Endothelial cell (in vitro differentiated cells): ENCODE results near the gene CSNK1G3. TPM values are rescaled to one million over a fixed set of nuclear protein-coding genes. Genes with fewer than 3 reads are reported as not detected.

Source experiments
- DNase-seq: peaks from one replicate; pipeline ENCODE4 v3.0.0; 2021; ENCODE audit warnings: low spot score
- H3K27ac Mint-ChIP-seq: one replicate; pipeline ENCODE4 v1.8.0; 2021; ENCODE audit warnings: mixed read lengths, inconsistent platforms; ENCODE audit not compliant: unreplicated experiment
- H3K27me3 Mint-ChIP-seq: one replicate; pipeline ENCODE4 v1.8.0; 2021; ENCODE audit warnings: mild to moderate bottlenecking, moderate library complexity, mixed read lengths, inconsistent platforms; ENCODE audit not compliant: unreplicated experiment
- H3K36me3 Mint-ChIP-seq: one replicate; pipeline ENCODE4 v1.8.0; 2021; ENCODE audit warnings: mild to moderate bottlenecking, low read depth, mixed read lengths, inconsistent platforms; ENCODE audit not compliant: unreplicated experiment
- H3K4me1 Mint-ChIP-seq: one replicate; pipeline ENCODE4 v1.8.0; 2021; ENCODE audit warnings: mild to moderate bottlenecking, mixed read lengths, inconsistent platforms; ENCODE audit not compliant: unreplicated experiment
- H3K4me3 Mint-ChIP-seq: one replicate; pipeline ENCODE4 v1.8.0; 2021; ENCODE audit warnings: mild to moderate bottlenecking, mixed read lengths, inconsistent platforms; ENCODE audit not compliant: unreplicated experiment
- H3K9me3 Mint-ChIP-seq: one replicate; pipeline ENCODE4 v1.8.0; 2021; ENCODE audit warnings: mixed read lengths, inconsistent platforms; ENCODE audit not compliant: unreplicated experiment
- CTCF ChIP-seq: fragments of 200-600 bp; sonication (generic); IDR thresholded peaks from one replicate; pipeline ENCODE4 v1.5.0; 2021; ENCODE audit warnings: antibody characterized with exemption; ENCODE audit not compliant: unreplicated experiment
- total RNA-seq: library from RNA; stranded (reverse); fragmentation: NEBNext Ultra II Directional; extraction: Animal tissue kit (Norgen Biotek cat#: 25700); gene quantifications from one replicate; pipeline ENCODE4 v1.2.1, GENCODE V29; 2021; ENCODE audit not compliant: unreplicated experiment

The CSNK1G3 gene
- total RNA-seq, 1 donor from 2014 or later: 55.6 TPM

DNA sequence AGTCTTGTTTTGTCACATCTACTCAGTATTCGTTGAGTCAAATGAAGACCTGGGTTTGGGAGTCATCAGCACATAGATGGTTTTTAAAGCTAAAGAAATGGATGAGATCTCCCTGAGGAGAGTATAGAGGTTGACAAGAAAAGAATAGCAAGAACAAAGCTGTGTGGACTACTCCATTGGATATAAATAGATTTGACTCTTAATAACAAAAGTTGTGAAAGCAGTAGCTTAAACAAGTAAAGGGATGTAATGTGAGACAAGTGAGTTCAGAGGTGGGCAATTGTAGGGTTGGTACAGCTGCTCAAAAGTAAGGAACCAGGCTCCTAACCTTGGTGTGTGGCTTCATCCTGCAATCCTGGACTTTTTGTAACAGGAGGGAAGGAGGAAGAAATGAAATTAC, 49.3 kb downstream of the CSNK1G3 start:
- no peak for DNase-seq
- H3K27ac Mint-ChIP-seq: no peak overlapping the region
- no peak overlapping the region for H3K4me3 Mint-ChIP-seq
- no peak for TF ChIP-seq CTCF
- peaks cover 2% of the 10 kb centered on the region for H3K4me1 Mint-ChIP-seq
- no peaks in the 10 kb centered on the region for H3K9me3 Mint-ChIP-seq
- peaks cover 4% of the 10 kb centered on the region for H3K36me3 Mint-ChIP-seq
- no peaks in the 10 kb centered on the region for H3K27me3 Mint-ChIP-seq

- H3K9me3 Mint-ChIP-seq: no peaks in the 10 kb centered on the region
- TF ChIP-seq CTCF: no peak
- no peak overlapping the region for H3K27ac Mint-ChIP-seq
- H3K4me1 Mint-ChIP-seq: no peaks in the 10 kb centered on the region
- H3K4me3 Mint-ChIP-seq: no peak overlapping the region
- H3K27me3 Mint-ChIP-seq: no peaks in the 10 kb centered on the region
- no peak for DNase-seq
- H3K36me3 Mint-ChIP-seq: peaks cover 5% of the 10 kb centered on the region
These were observed 60.0 kb downstream of the CSNK1G3 start for GRCh38 chr5:123571927-123572326.

DNA sequence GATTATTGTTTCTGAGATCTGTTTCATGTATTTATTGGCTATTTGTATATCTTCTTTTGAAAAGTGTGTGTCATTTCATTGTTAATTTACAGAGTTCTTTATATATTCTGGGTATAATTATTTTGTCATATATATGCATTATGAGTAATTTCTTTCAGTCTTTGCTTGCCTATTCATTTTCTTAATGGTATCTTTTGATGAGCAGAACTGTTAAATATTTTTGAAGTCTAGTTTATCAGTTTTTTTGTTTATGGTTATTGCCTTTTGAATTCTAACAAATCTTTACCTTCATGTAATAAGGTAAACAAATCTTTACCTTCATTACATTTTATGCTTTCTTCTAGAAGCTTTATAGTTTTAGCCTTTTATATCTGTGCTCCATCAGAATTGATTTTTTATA, 66.4 kb downstream of the CSNK1G3 start:
- Mint-ChIP-seq H3K9me3 (no peaks in the 10 kb centered on the region), H3K27ac (no peak overlapping the region), H3K36me3 (peaks cover 11% of the 10 kb centered on the region), H3K4me1 (peaks cover 10% of the 10 kb centered on the region), H3K4me3 (no peak overlapping the region), H3K27me3 (no peaks in the 10 kb centered on the region)
- no peak for DNase-seq
- no peak for TF ChIP-seq CTCF

DNA sequence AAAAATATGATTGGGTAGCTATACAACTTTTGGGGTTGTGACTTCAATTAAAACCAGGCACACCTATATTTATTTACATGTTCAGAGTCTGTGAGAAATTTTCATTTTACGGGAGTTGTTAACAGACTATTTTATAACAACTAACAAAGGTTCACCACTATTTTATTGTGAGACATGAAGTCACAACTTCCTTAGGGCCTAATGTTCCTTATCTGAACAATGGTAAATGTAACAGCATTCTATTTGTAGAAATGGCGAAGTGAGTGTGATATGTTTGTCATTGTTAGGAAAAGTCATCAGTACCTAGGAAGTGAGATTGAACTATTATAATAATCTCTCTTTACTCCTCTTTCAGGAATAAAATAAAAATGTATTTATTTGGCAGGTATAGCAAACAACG, 67.4 kb downstream of the CSNK1G3 start:
- Mint-ChIP-seq H3K4me3 (no peak overlapping the region), H3K27me3 (no peaks in the 10 kb centered on the region), H3K27ac (no peak overlapping the region), H3K9me3 (no peaks in the 10 kb centered on the region), H3K36me3 (peaks cover 15% of the 10 kb centered on the region), H3K4me1 (peaks cover 10% of the 10 kb centered on the region)
- no peak for DNase-seq
- no peak for TF ChIP-seq CTCF

DNA sequence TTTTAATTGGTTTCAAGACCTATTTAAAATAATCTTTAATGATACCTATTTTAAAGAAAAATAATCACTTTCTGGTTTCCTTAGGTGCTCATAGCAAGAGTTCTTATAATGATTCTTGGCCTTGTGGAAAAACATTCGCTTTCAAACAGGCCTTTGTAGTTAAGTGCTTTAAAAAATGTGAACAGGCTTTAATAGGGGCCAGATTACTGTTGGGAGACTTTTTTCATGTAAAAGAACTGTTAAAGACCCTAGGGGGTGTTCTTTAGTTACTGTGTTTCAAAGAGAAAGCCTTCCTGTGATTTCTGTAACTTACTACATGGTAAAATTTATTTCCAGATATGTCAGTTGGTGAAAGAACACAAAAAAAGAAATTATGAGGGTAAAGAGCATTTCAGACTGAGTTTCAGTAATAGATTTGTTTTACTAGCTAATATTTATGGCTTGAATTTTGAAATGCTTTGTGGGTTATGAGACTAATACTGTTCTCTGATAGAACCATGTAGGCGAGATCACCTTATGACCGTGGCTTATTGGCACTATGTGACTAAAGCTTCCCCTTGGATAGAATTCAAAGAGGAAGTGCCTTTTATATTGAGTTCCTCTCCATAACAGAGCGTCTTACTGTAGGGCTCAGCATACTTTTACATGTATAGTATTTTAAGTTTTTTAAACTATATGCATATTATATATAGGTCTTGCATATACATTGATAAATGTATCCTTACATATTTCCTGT, 70.7 kb downstream of the CSNK1G3 start:
- no peak for DNase-seq
- Mint-ChIP-seq H3K27me3 (no peaks in the 10 kb centered on the region), H3K4me1 (peaks cover 10% of the 10 kb centered on the region), H3K27ac (no peak overlapping the region), H3K4me3 (peak overlapping the region; percentile 52), H3K36me3 (peaks cover 7% of the 10 kb centered on the region), H3K9me3 (no peaks in the 10 kb centered on the region)
- no peak for TF ChIP-seq CTCF
